SIG-M5 (cell line): ENCODE data around the gene CEP250.
"Not testable (repeated sequence)": the region's sequence is repeated elsewhere in the genome, so short reads cannot be mapped to it uniquely, and the experiment has no call there.

Source experiments
- DNase-seq: peaks from one replicate; lab custom pipeline; 2025; lab: John Stamatoyannopoulos, UW

CEP250 gene, protein sequence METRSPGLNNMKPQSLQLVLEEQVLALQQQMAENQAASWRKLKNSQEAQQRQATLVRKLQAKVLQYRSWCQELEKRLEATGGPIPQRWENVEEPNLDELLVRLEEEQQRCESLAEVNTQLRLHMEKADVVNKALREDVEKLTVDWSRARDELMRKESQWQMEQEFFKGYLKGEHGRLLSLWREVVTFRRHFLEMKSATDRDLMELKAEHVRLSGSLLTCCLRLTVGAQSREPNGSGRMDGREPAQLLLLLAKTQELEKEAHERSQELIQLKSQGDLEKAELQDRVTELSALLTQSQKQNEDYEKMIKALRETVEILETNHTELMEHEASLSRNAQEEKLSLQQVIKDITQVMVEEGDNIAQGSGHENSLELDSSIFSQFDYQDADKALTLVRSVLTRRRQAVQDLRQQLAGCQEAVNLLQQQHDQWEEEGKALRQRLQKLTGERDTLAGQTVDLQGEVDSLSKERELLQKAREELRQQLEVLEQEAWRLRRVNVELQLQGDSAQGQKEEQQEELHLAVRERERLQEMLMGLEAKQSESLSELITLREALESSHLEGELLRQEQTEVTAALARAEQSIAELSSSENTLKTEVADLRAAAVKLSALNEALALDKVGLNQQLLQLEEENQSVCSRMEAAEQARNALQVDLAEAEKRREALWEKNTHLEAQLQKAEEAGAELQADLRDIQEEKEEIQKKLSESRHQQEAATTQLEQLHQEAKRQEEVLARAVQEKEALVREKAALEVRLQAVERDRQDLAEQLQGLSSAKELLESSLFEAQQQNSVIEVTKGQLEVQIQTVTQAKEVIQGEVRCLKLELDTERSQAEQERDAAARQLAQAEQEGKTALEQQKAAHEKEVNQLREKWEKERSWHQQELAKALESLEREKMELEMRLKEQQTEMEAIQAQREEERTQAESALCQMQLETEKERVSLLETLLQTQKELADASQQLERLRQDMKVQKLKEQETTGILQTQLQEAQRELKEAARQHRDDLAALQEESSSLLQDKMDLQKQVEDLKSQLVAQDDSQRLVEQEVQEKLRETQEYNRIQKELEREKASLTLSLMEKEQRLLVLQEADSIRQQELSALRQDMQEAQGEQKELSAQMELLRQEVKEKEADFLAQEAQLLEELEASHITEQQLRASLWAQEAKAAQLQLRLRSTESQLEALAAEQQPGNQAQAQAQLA (N-terminal part only)

DNA sequence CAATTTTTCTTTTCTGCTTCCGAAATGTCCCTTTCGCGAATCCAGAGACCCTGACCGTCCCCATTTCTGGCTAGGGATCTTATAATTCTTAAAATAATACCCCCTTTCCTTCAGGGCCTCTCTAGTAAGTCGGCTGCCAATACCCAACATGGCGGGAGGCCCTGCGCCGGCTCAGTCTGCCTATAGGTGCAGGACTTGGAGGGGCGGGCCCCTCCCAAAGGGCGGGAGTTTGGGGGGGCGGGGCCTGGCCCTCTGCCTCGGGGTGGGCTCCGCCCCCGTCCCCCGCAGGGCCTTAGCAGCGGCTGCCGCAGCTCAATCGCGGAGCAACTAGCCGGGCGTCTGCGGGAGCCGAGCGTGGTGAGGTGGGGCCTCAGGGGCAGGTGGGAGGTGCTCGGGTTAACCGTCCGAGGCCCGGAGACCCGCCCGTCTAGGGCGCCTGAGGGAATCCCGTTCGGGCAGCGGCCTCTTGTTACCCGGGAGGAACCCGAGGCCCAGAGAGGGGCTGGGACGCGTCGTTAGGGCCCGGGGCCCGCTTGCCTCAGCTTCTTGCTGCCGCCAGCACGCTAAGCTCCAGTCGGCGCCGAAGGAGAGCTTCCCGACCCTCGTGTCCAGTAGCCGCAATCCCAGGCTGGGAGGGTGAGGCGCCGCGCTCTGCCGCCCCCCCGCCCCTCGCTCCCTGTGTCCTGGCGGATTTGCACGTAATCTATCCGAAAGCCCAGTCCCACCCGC lies at the start of gene CEP250:
TSS of gene CEP250 (plus strand) at position 718 of the 729 bp plus-strand sequence. CDS start 6,770 bp downstream, outside the sequence.
- DNase-seq, result peak; percentile 71

DNA sequence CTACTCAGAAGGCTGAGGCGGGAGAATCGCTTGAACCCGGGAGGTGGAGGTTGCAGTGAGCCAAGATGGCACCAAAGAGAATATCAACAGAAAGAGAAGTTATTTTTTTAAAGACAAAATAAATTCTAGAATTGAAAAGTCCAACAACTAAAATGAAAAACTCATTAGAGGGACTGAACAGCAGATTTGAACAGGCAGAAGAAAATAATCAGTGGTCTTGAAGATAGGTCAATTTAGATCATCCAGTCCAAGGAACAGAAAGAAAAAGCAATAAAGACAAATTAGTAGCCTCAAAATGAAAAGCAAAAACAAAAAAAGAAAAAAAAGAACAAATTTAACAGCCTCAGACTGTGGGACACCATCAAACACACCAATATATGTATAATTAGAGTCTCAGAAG lies 49.6 kb upstream of the CEP250 start:
- DNase-seq, result no peak

DNA sequence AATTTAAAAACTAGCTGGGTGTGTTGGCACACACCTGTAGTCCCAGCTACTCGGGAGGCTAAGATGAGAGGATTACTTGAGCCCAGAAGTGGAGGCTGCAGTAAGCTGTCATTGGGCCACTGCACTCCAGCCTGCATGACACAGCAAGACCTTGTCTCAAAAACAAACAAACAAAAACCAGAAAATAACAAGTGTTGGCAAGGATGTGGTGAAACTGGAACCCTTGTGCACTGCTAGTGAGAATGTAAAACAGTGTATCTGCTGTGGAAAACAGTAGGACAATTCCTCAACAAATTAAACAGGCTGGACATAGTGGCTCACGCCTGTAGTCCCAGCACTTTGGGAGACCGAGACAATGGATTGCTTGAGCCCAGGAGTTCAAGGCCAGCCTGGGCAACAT lies 47.1 kb upstream of the CEP250 start:
- no peak for DNase-seq

DNA sequence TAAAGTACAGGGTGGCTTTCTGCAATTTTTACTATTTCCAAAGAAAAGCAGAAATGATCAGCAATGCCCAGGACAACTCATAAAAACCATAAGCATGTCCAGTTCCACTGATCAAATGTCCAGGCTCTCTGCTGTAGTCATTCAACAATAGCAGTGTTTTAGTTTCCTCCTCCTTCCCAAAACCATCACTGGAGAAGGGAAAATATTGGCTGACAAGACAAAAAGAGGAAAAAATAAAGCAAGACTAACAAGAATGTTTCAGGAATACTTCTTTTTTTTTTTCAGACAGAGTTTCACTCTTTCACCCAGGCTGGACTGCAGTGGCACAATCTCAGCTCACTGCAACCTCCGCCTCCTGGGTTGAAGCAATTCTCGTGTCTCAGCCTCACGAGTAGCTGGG lies 45.9 kb upstream of the CEP250 start:
- DNase-seq, result no peak

DNA sequence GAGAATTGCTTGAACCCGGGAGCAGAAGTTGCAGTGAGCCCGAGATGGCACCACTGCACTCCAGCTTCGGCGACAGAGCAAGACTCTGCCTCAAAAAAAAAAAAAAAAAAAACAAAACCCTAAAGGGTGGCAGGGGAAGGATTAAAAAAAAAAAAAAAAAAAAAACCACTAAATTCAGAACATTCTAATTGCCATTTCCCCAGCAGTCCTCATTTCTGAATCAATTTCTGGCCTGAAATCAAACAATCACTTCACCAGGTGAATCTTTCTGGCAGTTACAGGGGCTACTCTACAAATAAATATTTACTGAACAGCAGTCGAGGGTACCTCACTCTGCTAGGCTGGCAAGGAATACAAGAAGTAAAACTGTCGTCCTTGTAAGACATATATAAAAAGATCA lies 44.8 kb upstream of the CEP250 start:
- no peak for DNase-seq

DNA sequence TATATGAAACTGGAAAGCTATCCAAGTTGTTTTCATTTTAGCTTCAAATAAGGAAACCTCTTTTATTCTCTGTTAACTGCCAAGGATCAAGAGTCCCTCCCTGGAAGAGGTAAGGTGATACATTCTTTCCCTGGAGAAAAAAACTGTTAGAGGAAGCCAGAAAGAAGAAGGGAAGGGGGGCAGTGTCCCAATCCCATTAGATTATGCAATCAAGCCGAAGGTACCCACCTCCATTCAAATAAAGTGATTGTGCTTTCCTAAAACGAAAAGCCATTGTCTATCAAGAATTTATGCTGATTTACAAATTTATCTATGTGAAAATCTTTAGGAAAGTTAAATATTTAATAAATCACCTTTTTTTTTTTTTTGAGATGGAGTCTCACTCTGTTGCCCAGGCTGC lies 34.1 kb upstream of the CEP250 start:
- no peak for DNase-seq

DNA sequence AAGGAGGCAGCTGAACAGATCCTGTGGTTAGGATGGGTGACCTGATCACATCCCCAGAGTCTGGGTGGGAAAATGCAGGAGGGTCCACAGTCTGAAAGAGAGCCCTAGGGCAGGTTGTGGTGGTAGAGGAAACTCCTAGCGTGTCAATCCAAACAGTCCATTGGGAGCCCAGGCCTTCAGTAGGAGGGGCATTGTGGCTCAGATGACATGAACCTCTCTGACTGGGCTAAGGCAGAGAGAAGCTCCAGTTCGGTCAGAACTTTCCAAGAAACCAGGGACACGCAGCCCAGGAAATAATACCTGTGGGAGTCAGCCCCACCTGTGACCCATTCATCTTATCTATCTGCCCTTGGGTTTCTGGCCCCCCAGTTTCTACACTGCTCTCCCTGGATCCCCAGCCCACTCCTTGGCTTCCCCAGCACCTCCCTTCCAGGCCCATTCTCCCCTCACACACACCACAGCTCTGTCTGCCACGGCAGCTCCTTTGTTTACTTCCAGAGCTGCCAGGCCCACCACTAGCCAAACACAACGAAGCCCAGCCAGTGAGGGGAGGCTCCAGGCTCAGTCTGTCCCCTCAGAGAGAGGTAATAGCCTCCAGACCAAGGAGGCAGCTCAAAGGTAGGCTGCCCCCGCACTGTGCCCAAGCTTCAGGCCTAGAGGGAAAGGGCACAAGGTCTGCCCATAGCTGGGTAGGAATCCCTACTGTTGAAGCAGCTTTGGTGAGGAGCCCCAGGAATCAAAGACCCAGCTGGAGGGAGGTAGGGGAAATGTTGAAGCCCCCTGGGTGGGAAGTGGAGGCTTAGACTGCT lies 23.6 kb upstream of the CEP250 start:
- no peak for DNase-seq

DNA sequence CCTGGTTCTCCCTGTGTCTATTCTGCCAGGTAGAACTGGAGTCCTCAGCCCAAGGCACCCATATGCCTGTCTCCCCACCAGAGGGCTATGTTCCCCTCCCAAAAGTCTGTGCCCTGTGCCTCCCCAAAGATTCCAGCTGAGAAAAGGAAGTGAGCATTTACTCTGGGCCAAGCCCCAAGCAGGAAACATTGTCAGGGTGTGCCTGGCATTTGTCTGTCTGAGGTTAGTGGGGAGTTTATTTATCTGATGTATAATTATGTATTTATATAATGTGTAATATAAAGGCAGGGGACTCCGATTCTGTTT lies 23.0 kb upstream of the CEP250 start:
- DNase-seq, result no peak

DNA sequence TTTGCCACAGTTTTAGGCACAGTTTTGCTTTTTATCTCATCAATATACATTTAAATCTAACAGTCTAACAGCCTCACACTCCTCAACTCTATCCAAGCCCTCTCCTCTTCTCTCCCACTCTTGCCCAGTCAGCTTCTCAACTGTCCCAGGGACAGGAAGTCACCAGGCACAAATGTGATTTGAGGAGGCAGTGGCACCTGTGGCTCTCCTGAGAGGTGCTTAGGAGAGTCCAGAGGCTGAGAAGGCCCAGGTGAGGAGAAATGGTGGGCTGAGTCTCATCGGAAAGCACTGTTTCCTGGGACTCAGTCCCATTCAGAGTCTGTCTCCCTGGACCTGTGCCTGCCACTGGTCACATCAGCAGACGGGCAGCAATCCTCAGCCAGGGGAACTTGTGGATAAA lies 22.1 kb upstream of the CEP250 start:
- DNase-seq, result no peak

DNA sequence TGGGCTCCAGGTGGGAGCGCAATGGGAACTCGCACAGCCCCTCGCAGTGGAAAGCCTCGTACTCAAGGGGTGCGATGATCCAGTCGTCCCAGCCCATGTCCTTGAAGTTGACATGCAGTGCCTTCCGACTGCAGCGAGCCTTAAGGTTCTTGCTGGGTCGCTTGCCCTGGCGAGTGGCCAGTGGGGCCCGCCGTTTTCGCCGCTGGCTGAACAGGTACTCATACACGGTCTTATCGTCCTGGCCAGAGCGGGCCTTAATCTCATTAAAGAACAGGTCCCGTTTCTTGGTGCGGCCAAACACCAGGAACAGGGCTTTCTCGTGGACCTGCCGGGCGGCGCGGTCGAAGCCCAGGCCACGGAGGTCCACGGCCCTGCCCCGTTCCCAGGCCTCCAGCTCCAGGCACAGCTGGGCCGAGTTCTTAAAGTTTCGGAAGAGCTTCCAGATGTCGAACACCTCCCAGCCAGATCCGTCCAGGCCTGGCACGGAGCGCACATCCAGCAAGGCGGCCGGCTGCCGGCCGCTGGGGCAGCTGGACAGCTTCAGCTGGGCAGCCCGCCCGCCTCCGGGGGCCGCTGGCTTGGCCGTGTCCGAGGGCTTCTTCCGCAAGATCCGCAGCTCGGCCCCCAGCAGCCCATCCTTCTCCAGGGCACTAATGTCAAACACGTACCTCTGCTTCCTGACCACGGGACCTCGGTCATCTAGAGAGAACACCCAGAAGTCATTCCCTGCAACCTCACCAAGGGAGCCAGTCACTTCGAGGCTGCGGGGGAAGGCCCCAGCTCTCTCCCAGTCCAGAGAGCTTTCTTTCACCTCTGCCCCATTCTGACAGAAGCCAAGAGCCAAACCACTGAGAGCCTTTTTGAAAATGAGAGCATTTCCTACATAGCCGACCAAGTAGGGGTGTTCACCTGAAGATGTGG lies 21.1 kb upstream of the CEP250 start:
- DNase-seq, result no peak

DNA sequence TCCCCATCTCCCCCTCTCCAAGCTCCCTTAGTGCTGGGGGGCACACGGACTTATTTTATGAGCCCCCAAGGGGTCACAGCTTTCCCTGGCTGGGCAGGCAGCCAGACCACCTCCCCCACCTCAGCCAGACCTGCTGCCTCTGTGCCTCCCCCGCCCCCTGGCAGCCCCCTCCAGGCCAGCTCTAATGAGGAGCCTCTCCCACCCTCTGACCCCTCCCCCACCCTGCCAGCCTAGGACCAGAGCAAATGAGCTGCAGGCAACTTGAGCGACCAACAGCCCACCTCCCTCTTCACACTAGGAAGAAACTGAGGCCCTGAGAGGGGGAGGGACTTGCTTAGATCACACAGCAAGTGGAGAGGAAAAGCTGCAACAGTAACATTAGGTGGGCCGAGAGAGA lies 19.2 kb upstream of the CEP250 start:
- no peak for DNase-seq

DNA sequence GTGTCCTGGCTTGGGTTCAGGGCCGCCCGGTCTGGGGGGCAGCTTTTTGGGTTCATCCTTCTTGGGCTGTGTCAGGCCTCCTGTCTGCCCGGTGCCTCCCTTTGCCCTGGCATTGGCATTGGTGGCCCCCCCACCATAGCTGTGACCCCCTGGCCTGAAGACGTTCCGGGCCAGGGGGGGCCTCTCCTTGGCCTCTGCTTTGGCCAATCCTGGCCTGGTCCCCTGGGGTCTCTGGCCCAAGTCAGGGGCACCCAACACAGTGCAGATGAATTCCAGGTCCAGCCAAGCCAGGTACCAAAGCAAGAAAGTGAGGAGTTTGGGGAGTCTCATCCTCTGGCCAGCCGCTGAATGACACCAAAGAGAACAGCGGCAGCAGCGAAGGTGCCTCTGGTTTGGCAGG lies 17.8 kb upstream of the CEP250 start:
- no peak for DNase-seq

DNA sequence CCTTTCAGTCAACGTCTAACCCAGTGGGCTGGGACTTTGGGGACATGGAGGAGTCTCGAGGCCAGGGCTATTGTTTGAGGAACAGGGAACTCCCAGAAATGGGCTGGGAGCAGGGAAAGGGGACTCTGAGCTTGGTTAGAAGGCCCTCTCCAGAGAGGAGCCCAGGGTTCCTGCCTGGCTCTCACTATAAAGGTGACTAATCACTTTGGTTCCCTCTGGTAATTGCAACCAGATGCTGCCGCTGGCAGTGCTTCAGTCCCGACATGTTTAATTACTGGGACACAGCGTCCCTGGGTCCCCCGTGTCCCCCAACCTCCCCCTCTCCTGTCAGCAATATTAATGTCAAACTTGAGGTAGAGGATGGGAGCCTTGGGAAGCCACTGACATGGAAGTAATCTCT lies 12.4 kb upstream of the CEP250 start:
- DNase-seq, result no peak

DNA sequence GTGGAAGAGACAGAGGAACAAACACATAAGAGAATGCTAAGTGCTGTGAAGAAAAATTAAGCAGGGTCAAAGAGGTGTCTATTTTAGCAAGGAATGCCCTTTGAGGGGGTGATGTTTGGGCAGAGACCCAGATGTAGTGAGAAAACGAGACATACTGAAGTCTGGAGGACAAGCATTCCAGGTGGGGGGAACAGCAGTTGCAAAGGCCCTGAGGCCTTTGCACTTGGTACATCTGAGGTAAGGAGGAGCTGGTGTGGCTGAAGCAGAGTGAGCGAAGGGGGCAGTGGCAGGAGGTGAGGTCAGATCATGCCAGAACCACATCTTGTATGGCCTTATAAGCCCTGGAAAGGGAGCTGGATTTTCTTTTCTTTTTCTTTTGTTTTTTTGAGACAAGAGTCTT lies 11.2 kb upstream of the CEP250 start:
- no peak for DNase-seq

DNA sequence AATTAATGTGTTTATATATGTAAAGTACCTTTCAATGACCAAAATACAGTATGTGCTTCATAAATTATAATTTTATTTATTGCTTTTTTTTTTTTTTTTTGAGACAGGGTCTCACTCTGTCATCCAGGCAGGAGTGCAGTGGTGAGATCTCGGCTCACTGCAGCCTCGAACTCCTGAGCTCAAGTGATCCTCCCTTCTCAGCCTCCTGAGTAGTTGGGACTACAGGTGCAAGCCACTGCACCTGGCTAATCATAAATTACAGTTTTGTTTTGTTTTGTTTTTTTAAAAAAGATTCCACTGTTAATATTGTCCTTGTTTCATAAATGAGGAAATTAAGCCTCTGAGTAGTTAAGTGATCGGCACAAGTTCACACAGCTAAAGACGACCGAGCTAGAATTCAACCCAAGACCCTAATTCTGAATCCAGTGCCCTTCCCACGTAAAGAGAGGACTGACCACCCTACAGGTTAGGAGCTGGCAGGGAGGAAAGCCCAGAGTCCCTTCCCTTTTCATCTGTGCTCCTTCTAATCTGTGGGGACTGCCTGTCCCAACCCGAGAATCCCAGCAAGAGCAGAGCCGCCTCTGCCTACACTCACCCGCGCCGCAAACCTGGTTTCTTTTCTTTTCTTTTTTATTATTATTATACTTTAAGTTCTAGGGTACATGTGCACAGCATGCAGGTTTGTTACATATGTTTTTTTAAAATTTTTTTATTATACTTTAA lies 8.9 kb upstream of the CEP250 start:
- no peak for DNase-seq

DNA sequence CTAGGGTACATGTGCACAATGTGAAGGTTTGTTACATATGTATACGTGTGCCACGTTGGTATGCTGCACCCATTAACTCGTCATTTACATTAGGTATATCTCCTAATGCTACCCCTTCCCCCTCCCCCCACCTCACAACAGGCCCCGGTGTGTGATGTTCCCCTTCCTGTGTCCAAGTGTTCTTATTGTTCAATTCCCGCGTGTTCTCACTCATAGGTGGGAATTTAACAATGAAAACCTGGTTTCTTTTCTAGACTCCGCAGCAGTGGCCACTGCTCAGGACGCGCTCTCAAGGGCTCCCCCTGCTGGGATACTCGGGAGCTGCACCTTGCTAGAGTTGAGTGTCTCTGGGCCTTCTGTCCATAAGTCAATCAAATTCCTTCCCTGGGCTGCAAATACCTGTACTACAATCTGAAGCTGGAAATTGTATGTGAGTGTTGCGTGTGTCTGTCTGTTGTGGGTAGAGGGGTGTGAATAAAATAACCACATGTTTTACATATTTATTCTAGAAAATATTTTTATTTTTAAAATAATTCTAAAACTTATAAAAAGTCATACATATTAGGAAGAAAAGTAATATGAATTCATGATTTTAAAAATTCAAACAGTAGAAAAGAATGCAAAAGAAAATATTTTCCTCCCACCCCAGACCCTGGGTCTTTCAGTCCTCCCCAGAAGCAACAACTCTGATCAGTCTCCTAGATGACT lies 8.2 kb upstream of the CEP250 start:
- peak; percentile 30 for DNase-seq

DNA sequence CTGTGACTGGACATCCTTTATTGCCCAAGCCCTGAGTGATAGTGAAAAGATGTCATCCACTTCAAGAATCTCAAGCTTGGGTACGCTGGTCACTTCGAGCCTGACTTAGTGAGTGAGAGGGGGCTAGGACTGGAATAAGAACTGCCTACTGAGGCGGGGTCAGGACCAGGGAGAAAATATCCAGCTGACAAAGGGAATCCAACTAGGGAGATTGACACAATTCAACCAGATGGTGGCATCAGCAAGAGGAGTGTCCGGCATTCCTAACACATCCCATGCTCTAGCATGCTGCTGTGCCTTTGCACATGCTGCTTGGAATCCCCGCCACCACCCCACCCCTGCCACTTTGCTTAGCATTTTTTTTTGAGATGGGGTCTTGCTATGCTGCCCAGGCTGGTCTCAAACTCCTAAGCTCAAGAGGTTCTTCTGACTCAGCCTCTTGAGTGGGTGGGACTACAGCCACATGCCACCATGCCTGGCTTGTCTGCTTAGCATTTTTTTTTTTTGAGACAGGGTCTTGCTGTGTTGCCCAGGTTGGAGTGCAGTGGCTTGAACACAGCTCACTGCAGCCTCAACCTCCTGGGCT lies 6.5 kb upstream of the CEP250 start:
- no peak for DNase-seq

DNA sequence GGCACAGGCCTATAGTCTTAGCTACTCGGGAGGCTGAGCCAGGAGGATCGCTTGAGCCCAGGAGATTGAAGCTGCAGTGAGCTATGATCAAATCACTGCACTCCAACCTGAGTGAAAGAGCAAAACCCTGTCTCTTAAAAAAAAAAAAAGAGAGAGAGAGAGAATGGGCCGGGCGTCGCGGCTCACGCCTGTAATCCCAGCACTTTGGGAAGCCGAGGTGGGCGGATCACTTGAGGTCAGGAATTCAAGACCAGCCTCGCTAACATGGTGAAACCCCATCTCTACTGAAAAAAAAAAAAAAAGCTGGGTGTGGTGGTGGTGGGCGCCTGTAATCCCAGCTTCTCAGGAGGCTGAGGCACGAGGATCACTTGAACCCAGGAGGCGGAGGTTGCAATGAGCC lies 5.5 kb upstream of the CEP250 start:
- not testable (repeated sequence) for DNase-seq
